Breast epithelium (tissue), 4 donors: ENCODE measurements around the gene AKR7A2. TPM values are rescaled to one million over a fixed set of nuclear protein-coding genes. Genes with fewer than 3 reads are reported as not detected.
"Not testable (repeated sequence)": the region's sequence is repeated elsewhere in the genome, so short reads cannot be mapped to it uniquely, and the experiment has no call there.

Source experiments
- DNase-seq, 2 donors: peaks; one replicate each; pipeline ENCODE4 v3.0.0-alpha.2; 2019; ENCODE audit warnings: low spot score in 2 of 2
- H3K27ac ChIP-seq, 2 donors: fragments of 200-600 bp; sonication (generic) in 1 of 2; one replicate each; pipeline ENCODE4 v1.5.1; 2016 to 2019; ENCODE audit warnings: mild to moderate bottlenecking in 1 of 2
- H3K27me3 ChIP-seq, 2 donors: fragments of 200-600 bp; sonication (generic) in 1 of 2; one replicate each; pipeline versions ENCODE4 v1.5.1 to v1.6.0; 2017 to 2019; ENCODE audit warnings: control low read depth in 1 of 2, mild to moderate bottlenecking in 1 of 2
- H3K36me3 ChIP-seq: fragments of 200-600 bp; one replicate; pipeline ENCODE4 v1.5.1; 2019
- H3K4me1 ChIP-seq, 2 donors: fragments of 200-600 bp; sonication (generic); one replicate each; pipeline ENCODE4 v1.5.1; 2016 to 2019; ENCODE audit warnings: control low read depth in 1 of 2
- H3K4me3 ChIP-seq, 3 donors: fragments of 200-600 bp; sonication (generic); 1 replicate in 2 of 3; 2 replicates in 1 of 3; pipeline ENCODE4 v1.5.1; 2016 to 2019; ENCODE audit warnings: mild to moderate bottlenecking in 3 of 3, moderate library complexity in 2 of 3
- H3K9me3 ChIP-seq, 2 donors: fragments of 200-600 bp; sonication (generic) in 1 of 2; one replicate each; pipeline ENCODE4 v1.5.1; 2016 to 2019; ENCODE audit warnings: control low read depth in 1 of 2
- POLR2A ChIP-seq: fragments of 450-650 bp; IDR thresholded peaks from one replicate; pipeline ENCODE4 v1.6.1; 2016; ENCODE audit warnings: antibody characterized with exemption, mild to moderate bottlenecking, moderate library complexity
- POLR2AphosphoS5 ChIP-seq, 3 donors: sonication (generic); formaldehyde crosslinking; IDR thresholded peaks; one replicate each; pipeline ENCODE4 v1.6.1; 2017; ENCODE audit warnings: antibody characterized with exemption in 3 of 3
- intact Hi-C: fragments of 100-400 bp; cut with DNase I; formaldehyde crosslinking; loops from one replicate; pipeline ENCODE4 v1.15.1; 2023; ENCODE audit warnings: low total_unique reads
- total RNA-seq, 3 donors: library from RNA; depleted of rRNA; stranded (reverse); fragments of >200 nt; gene quantifications; one replicate each; pipeline ENCODE4 v1.1.0, GENCODE V29; 2016
- TF ChIP-seq, protein P1 (sequence below), 3 donors: fragments of 450-650 bp; IDR thresholded peaks; one replicate each; pipeline ENCODE4 v1.5.1; 2016 to 2017; ENCODE audit warnings: antibody characterized with exemption in 3 of 3, mild to moderate bottlenecking in 3 of 3, moderate library complexity in 3 of 3

AKR7A2 gene
- total RNA-seq, 3 donors from 2014 or later: 65.9 to 116 (median 80.5) TPM

DNA sequence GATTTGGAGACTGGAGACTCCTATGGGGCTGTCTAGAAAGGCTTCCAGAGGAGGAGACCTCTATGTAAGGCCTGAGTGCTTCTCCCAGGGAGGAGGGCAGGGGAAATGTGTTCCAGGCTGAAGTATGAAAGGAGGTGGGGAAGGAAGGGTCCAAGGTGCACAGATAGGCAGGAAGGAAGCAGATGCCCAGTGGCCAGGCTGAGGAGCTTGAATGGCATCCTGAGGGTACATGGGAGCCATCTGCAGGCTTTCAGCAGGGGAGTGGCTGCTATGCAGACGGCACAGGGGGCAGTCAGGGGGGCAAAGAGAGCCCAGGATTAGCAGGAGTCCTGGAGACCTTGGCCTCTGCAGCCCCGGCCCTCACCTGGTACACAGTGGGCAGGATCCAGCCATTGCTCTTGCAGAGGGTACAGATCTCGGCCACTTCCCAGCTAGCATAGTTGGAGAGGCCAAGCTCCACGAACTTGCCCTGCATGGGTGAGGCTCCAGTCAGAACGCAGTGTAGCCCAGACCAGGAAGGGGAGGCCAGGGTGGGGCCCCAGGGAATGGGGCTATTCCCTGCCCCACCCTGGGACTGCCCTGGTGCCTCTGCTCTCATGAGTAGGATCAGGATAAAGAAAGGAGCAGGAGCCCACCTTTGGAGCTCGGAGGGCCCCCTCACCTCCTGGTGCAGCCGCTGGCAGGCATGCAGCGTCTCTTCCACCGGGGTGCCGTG lies 4.0 kb downstream of the AKR7A2 start:
- Histone ChIP-seq H3K27ac (no peak overlapping the region), H3K27me3 (no peaks in the 10 kb centered on the region), H3K36me3 (peaks cover 8% of the 10 kb centered on the region), H3K4me1 (peaks cover 5 to 6% of the 10 kb centered on the region in 2 donors), H3K4me3 (no peak overlapping the region), H3K9me3 (no peaks in the 10 kb centered on the region)
- TF ChIP-seq POLR2A (no peak), POLR2AphosphoS5 (IDR thresholded peaks at IDR 0.05) (no peak)
- TF ChIP-seq, protein P1, sequence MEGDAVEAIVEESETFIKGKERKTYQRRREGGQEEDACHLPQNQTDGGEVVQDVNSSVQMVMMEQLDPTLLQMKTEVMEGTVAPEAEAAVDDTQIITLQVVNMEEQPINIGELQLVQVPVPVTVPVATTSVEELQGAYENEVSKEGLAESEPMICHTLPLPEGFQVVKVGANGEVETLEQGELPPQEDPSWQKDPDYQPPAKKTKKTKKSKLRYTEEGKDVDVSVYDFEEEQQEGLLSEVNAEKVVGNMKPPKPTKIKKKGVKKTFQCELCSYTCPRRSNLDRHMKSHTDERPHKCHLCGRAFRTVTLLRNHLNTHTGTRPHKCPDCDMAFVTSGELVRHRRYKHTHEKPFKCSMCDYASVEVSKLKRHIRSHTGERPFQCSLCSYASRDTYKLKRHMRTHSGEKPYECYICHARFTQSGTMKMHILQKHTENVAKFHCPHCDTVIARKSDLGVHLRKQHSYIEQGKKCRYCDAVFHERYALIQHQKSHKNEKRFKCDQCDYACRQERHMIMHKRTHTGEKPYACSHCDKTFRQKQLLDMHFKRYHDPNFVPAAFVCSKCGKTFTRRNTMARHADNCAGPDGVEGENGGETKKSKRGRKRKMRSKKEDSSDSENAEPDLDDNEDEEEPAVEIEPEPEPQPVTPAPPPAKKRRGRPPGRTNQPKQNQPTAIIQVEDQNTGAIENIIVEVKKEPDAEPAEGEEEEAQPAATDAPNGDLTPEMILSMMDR (IDR thresholded peaks at IDR 0.05): no peak
- intact Hi-C loops: no loop called here
- DNase-seq: no peak

DNA sequence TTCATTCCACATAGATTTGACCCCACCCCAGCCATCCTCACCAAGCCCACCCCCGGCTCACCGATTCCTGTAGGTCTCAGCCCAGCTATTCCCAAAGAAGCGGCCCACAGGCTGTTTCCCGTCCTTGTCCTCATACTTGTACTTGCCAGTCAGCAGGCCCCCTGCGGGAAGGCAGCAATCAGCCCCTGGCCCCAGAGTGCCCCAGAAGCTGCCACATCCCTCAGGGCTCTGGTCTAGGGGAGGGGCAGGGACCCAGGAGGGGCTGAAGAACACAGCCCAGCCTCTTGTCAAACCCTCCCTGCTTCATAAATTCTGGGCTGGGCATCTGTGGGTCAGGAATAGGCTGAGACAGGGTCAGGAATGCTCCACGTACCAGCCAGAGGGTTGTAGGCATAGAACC lies 5.0 kb downstream of the AKR7A2 start:
- H3K4me3 ChIP-seq: no peak overlapping the region
- peaks cover 8% of the 10 kb centered on the region for H3K36me3 ChIP-seq
- no peak for TF ChIP-seq POLR2A
- TF ChIP-seq POLR2AphosphoS5 (IDR thresholded peaks at IDR 0.05): no peak
- TF ChIP-seq, protein P1 (IDR thresholded peaks at IDR 0.05): no peak
- intact Hi-C loops: no loop called here
- no peak for DNase-seq
- H3K27ac ChIP-seq: no peak overlapping the region
- H3K27me3 ChIP-seq: no peaks in the 10 kb centered on the region
- no peaks in the 10 kb centered on the region for H3K9me3 ChIP-seq
- H3K4me1 ChIP-seq: peaks cover 5 to 6% of the 10 kb centered on the region in 2 donors

DNA sequence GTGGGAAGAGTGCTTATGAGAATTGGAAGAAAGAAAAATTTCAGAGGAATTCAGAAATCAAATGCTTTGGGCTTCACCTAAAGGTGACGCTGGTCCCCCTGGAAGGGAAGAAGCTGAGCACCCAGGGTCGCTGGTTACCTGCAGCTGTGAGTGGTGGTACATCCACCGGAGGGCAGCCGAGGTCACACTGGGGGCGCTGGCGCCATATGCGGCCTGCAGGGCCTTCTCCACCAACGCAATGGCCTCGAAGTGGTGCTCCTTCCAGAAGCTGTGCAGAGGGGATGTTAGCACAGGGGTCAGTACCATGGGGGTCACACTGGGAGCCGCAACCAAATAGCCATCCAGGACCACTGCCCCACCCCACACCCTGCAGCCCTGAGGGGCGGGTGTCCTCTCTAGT lies 6.1 kb downstream of the AKR7A2 start:
- Histone ChIP-seq H3K4me1 (peaks cover 4% of the 10 kb centered on the region in 2 donors), H3K4me3 (no peak overlapping the region), H3K36me3 (peaks cover 8% of the 10 kb centered on the region), H3K27ac (no peak overlapping the region), H3K27me3 (no peaks in the 10 kb centered on the region), H3K9me3 (no peaks in the 10 kb centered on the region)
- TF ChIP-seq, protein P1 (IDR thresholded peaks at IDR 0.05): no peak
- TF ChIP-seq POLR2AphosphoS5 (IDR thresholded peaks at IDR 0.05) (no peak), POLR2A (no peak)
- DNase-seq: no peak
- intact Hi-C loops: no loop called here

DNA sequence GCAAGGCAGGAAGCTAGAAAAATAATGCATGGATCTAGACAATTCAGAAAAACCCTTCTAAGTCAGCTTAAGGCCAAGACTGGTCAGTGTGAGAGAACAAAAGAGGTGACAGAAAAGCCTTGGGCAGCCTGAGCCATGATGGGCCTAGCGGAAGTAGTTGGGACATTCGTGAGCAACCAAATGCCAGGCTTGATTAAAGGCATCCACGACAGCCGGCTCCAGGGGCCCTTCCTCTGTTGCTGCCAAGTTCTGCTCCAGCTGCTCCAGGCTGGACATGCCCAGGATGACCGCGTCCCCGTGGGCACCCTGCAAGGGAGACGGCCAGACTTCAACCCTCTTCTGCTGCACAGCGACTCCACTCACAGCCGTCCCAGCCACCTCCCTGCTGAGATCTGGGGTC lies 7.9 kb downstream of the AKR7A2 start:
- H3K27ac ChIP-seq, intact Hi-C loops, H3K4me1 ChIP-seq, DNase-seq, H3K9me3 ChIP-seq, H3K4me3 ChIP-seq, H3K27me3 ChIP-seq, H3K36me3 ChIP-seq: not testable (repeated sequence)

DNA sequence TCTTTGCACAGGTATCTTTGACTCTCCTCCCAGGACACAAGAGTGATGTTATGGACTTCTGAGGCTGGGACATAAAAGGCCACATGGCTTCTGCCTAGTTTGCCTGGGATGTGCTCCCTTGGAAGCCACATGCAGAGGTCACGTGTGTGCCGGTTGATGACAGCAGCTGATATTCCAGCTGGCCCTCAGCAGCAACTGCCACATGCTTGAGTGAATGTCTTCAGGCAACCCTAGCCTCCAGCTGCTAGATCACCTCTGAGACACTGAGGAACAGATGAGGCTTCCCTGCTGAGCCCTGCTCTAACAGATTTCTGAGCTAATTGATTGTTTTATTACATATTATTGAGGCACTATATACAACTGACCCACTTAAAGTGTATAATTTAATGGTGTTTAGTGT lies 11.7 kb downstream of the AKR7A2 start:
- Histone ChIP-seq H3K9me3 (peaks cover 0 to 4% of the 10 kb centered on the region in 2 donors), H3K4me3 (no peak overlapping the region), H3K4me1 (no peaks in the 10 kb centered on the region), H3K27me3 (no peaks in the 10 kb centered on the region), H3K27ac (no peak overlapping the region), H3K36me3 (peaks cover 8% of the 10 kb centered on the region)
- intact Hi-C loops: no loop called here
- DNase-seq: no peak
- TF ChIP-seq POLR2A: no peak
- TF ChIP-seq, protein P1 (IDR thresholded peaks at IDR 0.05): no peak
- no peak for TF ChIP-seq POLR2AphosphoS5 (IDR thresholded peaks at IDR 0.05)
